ENCODE data around the gene CAVIN3. TPM values are rescaled to one million over a fixed set of nuclear protein-coding genes. Genes with fewer than 3 reads are reported as not detected.

The CAVIN3 gene
- total and polyA plus RNA-seq, 2 of the 8 experiments (the other 6 are each of a cell fraction or from before 2014, with no cell fraction given) = 17.7 to 26.4 TPM

DNA sequence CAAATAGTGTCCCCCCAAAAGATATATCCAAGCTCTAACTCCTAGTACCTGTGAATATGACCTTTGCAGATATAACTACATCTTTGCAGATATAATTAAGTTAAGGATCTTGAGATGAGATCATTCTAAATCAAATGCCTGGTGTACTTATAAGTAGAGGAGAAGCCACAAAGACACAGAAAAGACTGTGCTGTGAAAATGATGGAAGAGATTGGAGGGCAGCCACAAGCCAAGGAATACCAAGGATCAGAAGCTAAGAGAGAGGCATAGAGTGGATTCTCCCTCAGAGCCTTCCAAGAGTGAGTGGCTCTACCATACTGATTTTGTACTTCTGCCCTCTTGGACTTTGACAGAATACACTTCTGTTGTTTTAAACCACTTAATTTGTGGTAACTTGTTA lies 7.5 kb upstream of the CAVIN3 start:
- CTCF ChIA-PET (ENCODE audit: partially characterized antibody) = interaction anchor here (0.6 to 4.9 kb wide), 7 partner anchors 10 to 239 kb away, joined by 3 to 53 read pairs (median 3); no protein-coding TSS in a partner anchor
- Histone ChIP-seq H3K18ac (ENCODE audit: extremely low read depth, low read length) (no peak overlapping the region), H3K4me1 (replicated peaks in 1 of 4; ENCODE audit: control insufficient read depth in 3 of 4, insufficient read depth in 4 of 4, low read length in 3 of 4) (peaks cover 2 to 22% (median 15%) of the 10 kb centered on the region in 4 experiments; a peak in 5 of 7 replicates), H3K4ac (replicated peaks; ENCODE audit: insufficient read length, low read depth, low read length) (no peak overlapping the region), H3K4me2 (ENCODE audit: insufficient read depth in 1 of 2, low read depth in 2 of 2, low read length in 2 of 2) (no peak overlapping the region), H3K79me2 (ENCODE audit: control insufficient read depth in 1 of 2, insufficient read depth in 2 of 2, low read length in 2 of 2) (no peaks in the 10 kb centered on the region), H2BK20ac (ENCODE audit: low read length) (0 out of 2 replicates have a peak overlapping the region, but pooled peaks have one; percentile 16), H4K5ac (ENCODE audit: insufficient read length, low read depth, low read length) (no peak overlapping the region), H4K91ac (replicated peaks; ENCODE audit: insufficient read length, low read length) (no peak overlapping the region), H2AK5ac (ENCODE audit: low read depth, low read length) (no peak overlapping the region), H2BK12ac (ENCODE audit: low read depth, low read length) (no peak overlapping the region), H3K4me3 (ENCODE audit: extremely low read depth in 1 of 4, insufficient read depth in 2 of 4, low read depth in 3 of 4, low read length in 4 of 4) (no peak overlapping the region), H3K79me1 (ENCODE audit: low read depth, low read length) (no peaks in the 10 kb centered on the region), H3K27ac (ENCODE audit: low read depth, low read length) (no peak overlapping the region), H3K36me3 (ENCODE audit: control insufficient read depth in 2 of 4, insufficient read depth in 4 of 4, low read length in 3 of 4) (no peaks in the 10 kb centered on the region), H4K8ac (ENCODE audit: extremely low read depth, insufficient read depth, low read length) (no peak overlapping the region), H3K23me2 (ENCODE audit: low read depth, low read length) (no peaks in the 10 kb centered on the region), H2BK120ac (replicated peaks; ENCODE audit: low read depth, low read length) (no peak overlapping the region), H3K14ac (ENCODE audit: insufficient read length) (no peak overlapping the region), H3K27me3 (replicated peaks in 1 of 4; ENCODE audit: control insufficient read depth in 3 of 4, extremely low read depth in 1 of 4, insufficient read depth in 3 of 4, low read length in 3 of 4) (no peaks in the 10 kb centered on the region), H3K56ac (replicated peaks; ENCODE audit: insufficient read length, low read depth, low read length) (no peak overlapping the region), H3K9ac (replicated peaks in 1 of 4; ENCODE audit: extremely low read depth in 1 of 4, low read depth in 3 of 4, low read length in 3 of 4) (no peak overlapping the region), H2BK15ac (ENCODE audit: low read length) (no peak overlapping the region), H4K20me1 (replicated peaks in 1 of 2; ENCODE audit: control insufficient read depth in 1 of 2, insufficient read depth in 2 of 2, low read length in 2 of 2) (no peaks in the 10 kb centered on the region), H3K23ac (ENCODE audit: insufficient read length) (no peak overlapping the region), H2AFZ (ENCODE audit: low read length) (no peak overlapping the region), H3K9me3 (ENCODE audit: insufficient read depth in 2 of 2, low read depth in 1 of 2, low read length in 1 of 2) (no peaks in the 10 kb centered on the region), H2BK5ac (ENCODE audit: low read depth, low read length) (no peak overlapping the region)
- no peak for DNase-seq (ENCODE audit: low read depth in 1 of 2, low spot score in 2 of 2)
- FAIRE-seq = no peak
- POLR2A ChIA-PET (ENCODE audit: partially characterized antibody) = interaction anchor here (1.5 kb wide), 1 partner anchor 12 kb away, joined by 6 read pairs; no protein-coding TSS in a partner anchor
- TF ChIP-seq, protein P1, sequence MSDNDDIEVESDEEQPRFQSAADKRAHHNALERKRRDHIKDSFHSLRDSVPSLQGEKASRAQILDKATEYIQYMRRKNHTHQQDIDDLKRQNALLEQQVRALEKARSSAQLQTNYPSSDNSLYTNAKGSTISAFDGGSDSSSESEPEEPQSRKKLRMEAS (IDR thresholded peaks at IDR 0.05) = no peak
- TF ChIP-seq HDAC6 (IDR thresholded peaks at IDR 0.05; ENCODE audit: low read depth, low read length) (no peak), ZNF274 (IDR thresholded peaks at IDR 0.05; ENCODE audit: borderline replicate concordance, extremely low read depth, low read length) (no peak), CHD2 (IDR thresholded peaks at IDR 0.05; ENCODE audit: low read length) (no peak), SP2 (IDR thresholded peaks at IDR 0.05; ENCODE audit: low read length) (no peak), SRF (IDR thresholded peaks at IDR 0.05; ENCODE audit: low read depth, low read length) (no peak), YY1 (IDR thresholded peaks at IDR 0.05; ENCODE audit: low read depth, low read length) (no peak), EP300 (IDR thresholded peaks at IDR 0.05; ENCODE audit: borderline replicate concordance in 1 of 2, low read depth in 2 of 2, low read length in 2 of 2) (no peak), TAF1 (IDR thresholded peaks at IDR 0.05; ENCODE audit: low read depth, low read length) (no peak), RXRA (IDR thresholded peaks at IDR 0.05; ENCODE audit: insufficient read depth, low read depth, low read length) (no peak)
- TF ChIP-seq, protein P2, sequence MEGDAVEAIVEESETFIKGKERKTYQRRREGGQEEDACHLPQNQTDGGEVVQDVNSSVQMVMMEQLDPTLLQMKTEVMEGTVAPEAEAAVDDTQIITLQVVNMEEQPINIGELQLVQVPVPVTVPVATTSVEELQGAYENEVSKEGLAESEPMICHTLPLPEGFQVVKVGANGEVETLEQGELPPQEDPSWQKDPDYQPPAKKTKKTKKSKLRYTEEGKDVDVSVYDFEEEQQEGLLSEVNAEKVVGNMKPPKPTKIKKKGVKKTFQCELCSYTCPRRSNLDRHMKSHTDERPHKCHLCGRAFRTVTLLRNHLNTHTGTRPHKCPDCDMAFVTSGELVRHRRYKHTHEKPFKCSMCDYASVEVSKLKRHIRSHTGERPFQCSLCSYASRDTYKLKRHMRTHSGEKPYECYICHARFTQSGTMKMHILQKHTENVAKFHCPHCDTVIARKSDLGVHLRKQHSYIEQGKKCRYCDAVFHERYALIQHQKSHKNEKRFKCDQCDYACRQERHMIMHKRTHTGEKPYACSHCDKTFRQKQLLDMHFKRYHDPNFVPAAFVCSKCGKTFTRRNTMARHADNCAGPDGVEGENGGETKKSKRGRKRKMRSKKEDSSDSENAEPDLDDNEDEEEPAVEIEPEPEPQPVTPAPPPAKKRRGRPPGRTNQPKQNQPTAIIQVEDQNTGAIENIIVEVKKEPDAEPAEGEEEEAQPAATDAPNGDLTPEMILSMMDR (IDR thresholded peaks at IDR 0.05; ENCODE audit: control extremely low read depth in 1 of 3, insufficient read depth in 1 of 3, low read depth in 1 of 3, low read length in 3 of 3) = no peak
- TF ChIP-seq, protein P3, sequence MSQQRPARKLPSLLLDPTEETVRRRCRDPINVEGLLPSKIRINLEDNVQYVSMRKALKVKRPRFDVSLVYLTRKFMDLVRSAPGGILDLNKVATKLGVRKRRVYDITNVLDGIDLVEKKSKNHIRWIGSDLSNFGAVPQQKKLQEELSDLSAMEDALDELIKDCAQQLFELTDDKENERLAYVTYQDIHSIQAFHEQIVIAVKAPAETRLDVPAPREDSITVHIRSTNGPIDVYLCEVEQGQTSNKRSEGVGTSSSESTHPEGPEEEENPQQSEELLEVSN (IDR thresholded peaks at IDR 0.05) = no peak

Data from H1 (cell line).